GOT3 (cell line): ENCODE measurements around the gene AUP1.

Experiments used
- DNase-seq: peaks from one replicate; lab custom pipeline; 2025; ENCODE audit warnings: mixed read lengths; lab: John Stamatoyannopoulos, UW

Gene AUP1

DNA sequence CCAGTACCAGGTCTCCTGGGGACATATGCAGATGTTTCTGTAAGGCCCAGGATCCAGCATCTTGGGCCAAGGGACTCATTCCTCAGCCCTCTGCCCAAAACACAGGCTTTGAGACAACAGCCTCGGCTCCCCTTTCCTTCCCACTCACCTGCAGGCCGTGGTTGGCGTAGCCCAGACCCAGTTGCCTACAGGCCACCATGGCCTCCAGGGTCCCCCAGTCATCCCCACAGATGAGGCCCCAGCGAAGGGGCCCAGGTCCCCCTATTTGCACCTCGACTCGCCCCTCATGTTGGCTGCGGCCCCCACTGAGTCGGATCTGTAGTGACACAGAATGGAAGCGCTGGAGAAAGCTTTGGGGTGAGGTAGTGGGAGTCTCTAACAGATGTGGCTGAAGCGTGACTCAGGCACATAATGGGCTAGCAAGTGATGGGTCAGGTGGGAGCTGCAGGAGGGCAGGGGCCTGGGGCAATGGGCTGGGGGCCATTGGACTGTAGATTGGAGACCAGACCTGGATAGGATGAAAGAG is 6.0 kb upstream of the AUP1 start:
- no peak for DNase-seq

DNA sequence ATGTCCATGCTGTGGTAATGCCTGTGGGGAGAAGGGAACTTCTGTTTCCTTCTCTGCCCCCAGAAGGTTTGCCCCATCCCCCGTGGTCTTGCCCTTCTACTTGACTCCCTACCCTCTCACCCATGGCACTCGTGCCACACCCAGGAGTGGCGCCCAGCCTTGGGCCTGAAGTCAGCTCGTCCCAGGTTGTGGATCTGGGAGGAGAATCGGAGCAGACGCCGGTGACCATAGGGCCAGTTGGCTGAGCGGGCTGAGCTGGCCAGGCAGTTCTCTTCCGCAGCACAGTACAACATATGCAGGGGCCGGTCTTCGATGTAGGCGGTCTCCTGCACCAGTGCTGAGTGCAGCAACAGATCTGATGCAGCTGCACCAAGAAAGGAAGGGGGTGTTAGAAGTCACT is 4.9 kb upstream of the AUP1 start:
- DNase-seq: no peak

- no peak for DNase-seq
Observed at GRCh38 chr2:74533464-74533863, 4.0 kb upstream of the AUP1 start.

DNA sequence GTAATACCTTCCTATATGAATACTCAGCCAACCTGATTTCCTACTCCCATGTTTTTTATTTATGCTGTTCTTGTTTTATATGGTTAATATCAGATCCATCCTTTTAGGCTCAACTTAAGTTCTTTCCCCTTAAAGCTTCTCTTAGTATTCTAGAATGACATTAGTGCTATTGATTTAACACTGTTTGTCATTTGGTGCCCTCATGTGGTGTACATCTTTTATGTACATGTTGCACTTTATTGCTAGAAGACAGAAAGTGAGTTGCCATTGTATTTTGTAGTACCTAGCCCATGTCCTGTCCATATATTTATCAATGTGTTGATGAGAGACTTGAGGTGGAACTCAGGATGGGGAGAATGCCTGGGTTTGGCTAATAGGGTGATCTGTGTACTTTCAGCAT is 2.7 kb upstream of the AUP1 start:
- no peak for DNase-seq

DNA sequence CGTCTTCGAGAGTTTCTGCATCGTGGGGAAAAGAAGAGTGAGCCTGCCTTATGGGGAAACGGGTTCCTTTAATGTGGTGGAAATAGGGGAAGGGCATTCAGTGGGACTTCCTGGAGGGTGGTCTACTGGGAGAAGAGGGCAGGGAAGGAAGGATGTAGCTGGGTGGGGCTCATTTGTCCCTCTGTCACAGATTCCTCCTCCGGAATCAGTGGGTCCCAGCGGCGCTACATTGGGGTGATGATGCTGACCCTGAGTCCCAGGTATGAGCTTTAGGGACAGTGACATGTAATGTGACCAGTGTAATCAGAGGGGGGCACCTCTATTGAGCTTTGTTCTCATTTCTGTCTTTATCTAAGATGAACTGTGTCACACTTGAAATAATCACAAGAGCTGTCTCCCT is 2.2 kb upstream of the AUP1 start:
- DNase-seq: no peak

DNA sequence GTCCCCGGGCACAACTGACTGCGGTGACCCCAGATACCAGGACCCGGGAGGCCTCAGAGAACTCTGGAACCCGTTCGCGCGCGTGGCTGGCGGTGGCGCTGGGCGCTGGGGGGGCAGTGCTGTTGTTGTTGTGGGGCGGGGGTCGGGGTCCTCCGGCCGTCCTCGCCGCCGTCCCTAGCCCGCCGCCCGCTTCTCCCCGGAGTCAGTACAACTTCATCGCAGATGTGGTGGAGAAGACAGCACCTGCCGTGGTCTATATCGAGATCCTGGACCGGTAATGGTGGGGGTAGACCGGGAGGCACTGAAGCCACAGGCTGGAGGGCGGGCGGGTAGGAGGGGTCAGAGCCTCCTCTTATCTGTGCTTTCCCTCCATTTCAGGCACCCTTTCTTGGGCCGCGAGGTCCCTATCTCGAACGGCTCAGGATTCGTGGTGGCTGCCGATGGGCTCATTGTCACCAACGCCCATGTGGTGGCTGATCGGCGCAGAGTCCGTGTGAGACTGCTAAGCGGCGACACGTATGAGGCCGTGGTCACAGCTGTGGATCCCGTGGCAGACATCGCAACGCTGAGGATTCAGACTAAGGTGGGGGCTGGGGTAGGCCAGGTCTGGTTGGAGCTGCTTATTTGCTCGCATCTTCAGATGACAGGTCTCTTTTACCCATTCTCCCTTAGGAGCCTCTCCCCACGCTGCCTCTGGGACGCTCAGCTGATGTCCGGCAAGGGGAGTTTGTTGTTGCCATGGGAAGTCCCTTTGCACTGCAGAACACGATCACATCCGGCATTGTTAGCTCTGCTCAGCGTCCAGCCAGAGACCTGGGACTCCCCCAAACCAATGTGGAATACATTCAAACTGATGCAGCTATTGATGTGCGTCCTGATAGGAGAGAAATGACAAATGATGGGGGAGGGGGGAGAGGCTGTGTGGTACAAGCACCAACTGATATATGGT is 1.0 kb upstream of the AUP1 start:
- DNase-seq: no peak

DNA sequence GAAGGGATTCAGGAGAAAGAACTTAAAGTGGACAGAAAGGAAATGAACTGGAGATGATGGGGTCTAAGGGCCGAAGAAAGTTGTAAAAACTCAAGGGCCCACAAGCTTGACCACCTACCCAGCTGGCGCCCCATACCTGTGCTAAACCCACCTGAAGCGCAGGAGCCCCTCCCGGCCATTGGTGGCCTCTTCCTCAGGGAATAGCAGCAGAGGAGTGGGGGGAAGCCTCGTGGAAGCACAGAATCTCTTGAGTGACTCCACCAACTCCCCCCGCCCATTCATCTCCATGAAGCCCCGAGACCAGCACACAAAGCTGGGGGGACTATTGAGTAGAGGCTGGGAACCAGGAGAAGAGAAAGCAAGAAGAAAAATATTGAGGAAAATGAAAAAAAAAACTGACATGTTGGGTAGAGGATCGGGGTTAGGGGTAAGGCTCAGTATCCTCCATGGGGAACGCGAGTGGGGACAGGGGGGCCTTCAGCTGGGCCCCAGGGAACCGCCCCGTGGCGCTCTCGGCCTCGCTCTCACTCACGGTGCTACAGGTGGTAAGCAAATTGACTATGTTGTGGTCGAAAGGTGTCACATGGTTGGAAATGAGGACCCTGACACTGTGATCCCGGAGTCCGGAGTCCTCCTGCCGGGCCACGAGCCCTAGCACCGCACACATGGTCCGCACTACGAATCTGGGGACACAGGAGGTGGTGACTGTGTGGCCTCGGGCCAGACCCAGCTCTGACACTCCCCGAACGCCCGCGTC is 728 bp downstream of the AUP1 start:
- no peak for DNase-seq

GRCh38 chr2:74527741-74528140 is 1.8 kb downstream of the AUP1 start:
- no peak for DNase-seq

DNA sequence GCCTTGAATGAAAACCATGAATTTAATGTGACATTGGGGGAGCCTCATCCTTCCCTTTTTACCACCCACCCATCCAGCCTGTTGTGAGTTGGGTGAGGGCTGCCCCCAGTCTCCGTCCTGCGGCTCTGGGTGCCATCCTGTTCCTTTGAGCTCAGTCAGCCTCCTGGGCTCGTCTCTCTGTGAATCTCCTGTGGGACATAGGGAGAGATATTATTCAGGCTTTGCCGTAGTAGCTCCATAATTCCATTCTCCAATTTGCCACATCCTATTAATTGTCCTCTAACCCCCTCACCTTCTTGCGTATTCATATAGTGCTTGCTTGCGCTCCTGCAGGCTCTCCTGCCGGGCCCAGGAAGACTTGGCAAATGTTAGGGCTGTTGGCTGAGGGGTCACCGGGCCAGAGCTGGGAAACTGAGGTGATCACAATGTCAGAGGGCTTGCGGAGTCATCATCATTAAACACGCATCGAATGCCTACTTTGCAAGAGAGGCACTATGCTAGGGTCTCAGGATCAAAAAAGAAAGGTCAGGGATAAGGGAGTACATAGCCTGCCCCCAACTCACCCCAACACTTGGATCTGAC is 2.8 kb downstream of the AUP1 start:
- no peak for DNase-seq

DNA sequence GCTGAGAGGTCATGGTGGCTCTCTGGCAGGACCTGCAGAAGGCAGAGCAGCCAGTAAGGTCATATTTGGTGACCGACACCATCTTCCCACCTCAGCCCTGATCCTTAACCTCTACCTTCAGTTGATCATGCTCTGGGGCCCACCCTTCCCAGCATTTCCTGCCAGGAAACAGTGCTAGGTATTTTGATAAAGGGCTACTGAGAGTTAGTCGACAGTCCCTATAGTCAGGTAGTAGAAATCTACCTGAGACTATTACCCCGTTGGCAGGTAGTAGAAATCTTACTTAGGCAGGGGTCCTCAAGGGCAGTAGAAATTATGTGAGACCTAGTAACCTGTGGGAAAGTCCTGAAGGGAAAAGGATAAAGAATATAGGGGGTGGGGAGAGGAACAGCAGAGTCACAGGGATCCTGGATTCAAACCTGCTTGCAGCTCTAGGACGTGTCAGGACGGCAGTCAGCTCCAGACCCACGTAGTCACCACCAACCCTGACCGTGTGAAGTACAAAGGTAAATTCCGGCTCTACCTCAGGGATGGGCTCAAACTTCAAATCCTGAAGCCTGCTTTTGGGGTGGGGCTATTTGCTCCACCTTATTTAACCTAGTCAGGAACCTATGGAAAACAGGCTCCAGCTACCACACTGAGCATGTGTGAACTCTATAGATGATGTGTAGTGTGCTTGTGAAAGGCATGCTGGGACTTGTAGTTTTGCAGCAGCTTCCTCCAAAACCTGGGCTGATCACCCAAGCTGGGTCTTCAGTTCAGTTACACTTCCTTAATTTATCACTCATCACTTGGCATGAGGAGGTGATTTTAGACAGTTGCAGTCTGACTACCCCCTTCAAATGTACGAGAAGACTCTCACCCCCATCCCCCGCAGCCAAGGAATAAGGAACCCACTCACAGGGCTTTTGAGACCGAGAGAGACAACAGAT is 3.5 kb downstream of the AUP1 start, which contains the start of gene DQX1:
DQX1 (minus strand) TSS at position 515 of the 932 bp plus-strand sequence; CDS start at position 13, 502 bp downstream.
- no peak for DNase-seq

GRCh38 chr2:74524955-74525716 is 4.4 kb downstream of the AUP1 start:
- no peak for DNase-seq

DNA sequence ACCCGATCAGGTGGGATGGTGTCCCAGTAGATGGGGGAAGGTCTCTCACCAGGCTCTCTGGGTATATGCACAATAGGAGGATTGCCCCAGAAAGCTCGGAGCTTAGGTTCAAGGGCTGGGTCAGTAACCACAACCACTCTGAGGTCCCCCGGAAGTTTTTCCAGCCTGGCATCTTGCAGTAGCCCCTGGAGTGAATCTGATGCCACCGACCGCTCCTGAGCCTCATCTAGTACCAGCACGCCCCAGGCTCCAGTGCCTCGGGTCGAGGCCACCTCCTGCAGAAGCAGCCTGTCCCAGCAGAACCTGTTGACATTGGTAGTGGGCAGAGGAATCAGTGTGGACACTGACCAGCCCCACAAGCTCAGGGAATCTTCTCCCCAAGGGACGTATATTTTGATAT is 5.5 kb downstream of the AUP1 start:
- no peak for DNase-seq

DNA sequence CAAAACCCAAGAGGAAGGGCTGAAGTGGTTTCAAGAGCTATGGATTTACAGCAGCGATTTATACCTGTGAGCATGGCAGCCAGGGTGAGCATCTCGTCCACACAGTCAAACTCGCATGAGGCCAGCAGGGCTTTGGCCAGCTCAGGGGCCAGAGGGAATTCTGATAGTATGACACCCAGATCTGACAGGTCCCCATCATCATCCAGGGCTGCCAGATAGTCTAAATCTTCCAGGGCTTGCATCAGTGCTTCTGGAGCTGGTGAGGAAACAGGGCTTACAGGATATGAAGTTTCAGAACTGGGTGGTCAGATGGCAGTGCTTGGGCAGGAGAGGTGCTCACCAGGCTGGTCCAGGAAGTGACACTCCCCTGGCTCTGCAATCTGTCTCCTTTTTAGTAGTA is 7.0 kb downstream of the AUP1 start:
- DNase-seq: no peak

DNA sequence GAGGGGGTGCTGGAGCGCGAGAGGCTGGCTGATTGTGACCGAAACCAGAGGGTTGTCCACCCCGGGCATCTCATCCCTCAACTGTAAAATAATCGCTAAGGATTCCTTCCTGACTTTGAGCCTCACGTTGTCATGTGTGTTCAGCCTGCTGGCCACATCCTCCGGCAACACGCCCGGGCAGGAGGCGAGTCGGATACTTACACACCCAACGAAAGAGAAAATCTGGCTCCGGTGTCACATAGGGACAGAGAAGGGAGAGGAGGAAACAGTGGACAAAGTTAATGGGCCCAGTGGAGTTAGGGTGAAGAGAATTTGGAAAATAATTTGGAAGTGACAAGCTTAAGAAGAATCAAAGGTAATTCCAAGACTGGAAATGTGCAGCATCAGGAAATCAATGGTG is 12.9 kb downstream of the AUP1 start:
- DNase-seq: no peak

- peak; percentile 24 for DNase-seq
Observed at GRCh38 chr2:74515981-74516633, 13.4 kb downstream of the AUP1 start.

DNA sequence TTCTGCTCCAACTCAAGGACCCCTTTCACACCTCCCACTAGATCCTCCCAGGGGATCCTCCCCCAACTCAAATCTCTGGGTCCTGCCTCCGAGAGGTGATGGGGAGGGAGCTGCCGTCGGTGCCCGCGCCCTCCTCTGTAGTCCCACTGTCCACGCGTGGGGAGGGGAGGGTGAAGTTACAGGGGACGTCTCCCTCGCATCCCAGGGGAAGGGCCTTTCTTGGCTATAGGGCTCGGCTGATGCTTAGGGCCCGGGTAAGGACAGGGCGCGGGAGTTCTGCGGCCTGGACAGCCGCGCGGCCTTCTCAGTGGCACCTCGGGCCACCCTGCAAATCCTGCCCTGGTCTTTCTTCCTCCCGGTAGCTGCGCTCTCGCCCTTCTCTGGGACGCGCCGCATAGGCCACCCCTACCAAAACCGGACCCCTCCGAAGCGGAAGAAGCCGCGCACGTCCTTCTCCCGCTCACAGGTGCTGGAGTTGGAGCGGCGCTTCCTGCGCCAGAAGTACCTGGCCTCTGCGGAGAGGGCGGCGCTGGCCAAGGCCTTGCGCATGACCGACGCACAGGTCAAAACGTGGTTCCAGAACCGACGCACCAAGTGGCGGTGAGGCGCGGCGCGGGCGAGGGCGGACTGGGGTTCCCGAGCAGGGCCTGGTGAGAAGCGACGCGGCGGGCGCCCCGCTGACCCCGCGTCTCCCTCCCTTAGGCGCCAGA is 14.1 kb downstream of the AUP1 start:
- no peak for DNase-seq

DNA sequence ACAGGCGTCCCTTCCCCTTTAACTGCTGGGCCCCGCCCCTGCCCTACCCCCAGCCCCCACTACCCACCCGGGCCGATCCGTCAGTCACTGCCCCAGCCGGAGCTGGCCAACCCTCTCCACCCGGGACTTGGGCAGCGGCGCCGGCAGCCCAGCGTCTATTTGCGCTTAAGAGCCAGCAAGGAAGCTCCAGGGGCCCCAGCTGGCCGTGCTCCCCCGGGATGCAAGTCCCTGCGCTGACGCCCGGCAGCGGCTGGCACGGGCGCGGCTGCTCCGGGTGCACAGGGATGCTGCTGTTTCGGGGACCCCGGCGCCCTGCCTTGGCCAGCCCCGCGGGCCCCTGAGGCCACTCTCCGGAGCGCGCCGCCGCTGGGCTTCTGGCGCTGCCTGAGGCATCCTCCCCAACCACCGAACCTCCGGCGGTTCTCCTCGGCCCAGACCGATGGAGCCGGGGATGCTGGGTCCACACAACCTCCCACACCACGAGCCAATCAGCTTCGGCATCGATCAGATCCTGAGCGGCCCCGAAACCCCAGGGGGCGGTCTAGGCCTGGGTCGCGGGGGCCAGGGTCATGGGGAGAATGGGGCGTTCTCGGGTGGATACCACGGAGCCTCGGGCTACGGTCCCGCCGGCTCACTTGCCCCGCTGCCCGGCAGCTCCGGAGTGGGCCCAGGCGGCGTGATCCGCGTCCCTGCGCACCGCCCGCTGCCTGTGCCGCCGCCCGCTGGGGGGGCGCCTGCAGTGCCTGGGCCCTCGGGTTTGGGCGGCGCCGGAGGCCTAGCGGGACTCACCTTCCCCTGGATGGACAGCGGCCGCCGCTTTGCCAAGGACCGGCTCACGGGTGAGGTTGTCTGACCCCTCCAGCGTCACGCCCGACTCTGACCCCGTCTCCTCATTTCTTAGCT is 14.9 kb downstream of the AUP1 start, which contains the start of gene TLX2:
TLX2 (plus strand) TSS at position 83 of the 903 bp plus-strand sequence; CDS start at position 440, 357 bp downstream.
- DNase-seq: no peak
